HL-60 (cell line): ENCODE data around the gene SIRT6.

Experiments
- DNase-seq, 2 experiments: peaks; one replicate each; pipeline ENCODE4 v3.0.0-alpha.2; 2010 to 2020; ENCODE audit warnings: low read depth in 1 of 2, low spot score in 1 of 2
- H3K27ac ChIP-seq: fragments of 250-450 bp; sonication (Bioruptor Pico); replicated peaks from 2 replicates; pipeline ENCODE4 v1.5.1; 2020; ENCODE audit warnings: mild to moderate bottlenecking, moderate library complexity
- H3K27me3 ChIP-seq: fragments of 250-450 bp; sonication (Bioruptor Pico); 2 replicates; pipeline ENCODE4 v1.5.1; 2021; ENCODE audit warnings: mild to moderate bottlenecking, moderate library complexity; ENCODE audit not compliant: insufficient read depth, poor library complexity, severe bottlenecking
- H3K4me3 ChIP-seq: replicated peaks from 2 replicates; pipeline ENCODE4 v1.5.1; 2011; ENCODE audit warnings: mild to moderate bottlenecking, control low read depth, low read length; ENCODE audit not compliant: insufficient read depth
- CTCF ChIP-seq: IDR thresholded peaks from one replicate; pipeline ENCODE4 v1.5.1; 2011; ENCODE audit warnings: low read length, control low read depth, inconsistent platforms; ENCODE audit not compliant: insufficient read depth
- GABPA ChIP-seq: IDR thresholded peaks from 2 replicates; pipeline ENCODE4 v1.6.1; 2012; ENCODE audit warnings: low read depth
- POLR2AphosphoS5 ChIP-seq: IDR thresholded peaks from 2 replicates; pipeline ENCODE4 v1.6.1; 2012; ENCODE audit warnings: low read depth
- REST ChIP-seq: IDR thresholded peaks from 2 replicates; pipeline ENCODE4 v1.6.1; 2012; ENCODE audit warnings: low read depth; ENCODE audit not compliant: insufficient replicate concordance
- SPI1 ChIP-seq: IDR thresholded peaks from 2 replicates; pipeline ENCODE4 v1.6.1; 2012; ENCODE audit warnings: low read depth, mild to moderate bottlenecking, borderline replicate concordance

The SIRT6 gene

GRCh38 chr19:4154571-4155312, 27.6 kb downstream of the SIRT6 start:
- TF ChIP-seq CTCF (no peak), REST (no peak)
- DNase-seq, result no peak
- H3K27ac ChIP-seq, result no peak overlapping the region
- H3K27me3 ChIP-seq, result peaks cover 8% of the 10 kb centered on the region
- H3K4me3 ChIP-seq, result no peak overlapping the region

GRCh38 chr19:4152241-4152998, 29.9 kb downstream of the SIRT6 start:
- no peak overlapping the region for H3K27ac ChIP-seq
- no peak for DNase-seq
- peaks cover 8% of the 10 kb centered on the region for H3K27me3 ChIP-seq
- TF ChIP-seq CTCF (no peak), SPI1 (no peak), POLR2AphosphoS5 (no peak), REST (no peak)
- H3K4me3 ChIP-seq, result no peak overlapping the region

GRCh38 chr19:4151623-4152022, 30.7 kb downstream of the SIRT6 start:
- no peak overlapping the region for H3K27ac ChIP-seq
- H3K4me3 ChIP-seq, result no peak overlapping the region
- DNase-seq, result no peak
- H3K27me3 ChIP-seq, result peaks cover 8% of the 10 kb centered on the region
- TF ChIP-seq CTCF (no peak), GABPA (no peak), SPI1 (no peak), REST (no peak), POLR2AphosphoS5 (no peak)
